Measurements from ENCODE around the gene TRPV5. TPM values are rescaled to one million over a fixed set of nuclear protein-coding genes. Genes with fewer than 3 reads are reported as not detected.

Gene TRPV5
- total RNA-seq, 1 donor from 2014 or later = not detected

DNA sequence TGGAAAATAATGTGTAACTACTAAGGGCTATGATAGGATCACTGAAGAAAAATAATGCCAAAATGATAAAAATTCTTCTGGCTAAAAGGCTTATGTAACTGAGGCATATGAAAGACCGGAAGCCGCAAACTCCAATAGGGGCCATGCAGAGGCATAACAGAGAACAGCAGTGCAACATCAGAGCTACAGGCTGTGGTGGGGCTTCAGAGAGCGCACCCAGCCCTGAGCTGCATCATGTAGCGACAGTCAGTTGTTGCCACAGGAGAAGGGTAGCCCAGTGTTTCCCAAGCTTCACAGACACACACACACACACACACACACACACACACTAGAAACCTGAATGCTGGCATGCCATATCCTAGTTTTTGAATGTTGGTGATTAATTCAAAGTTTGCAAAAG is 15.1 kb upstream of the TRPV5 start:
- no peaks in the 10 kb centered on the region for H3K9me3 ChIP-seq
- no peak overlapping the region for H3K27ac ChIP-seq
- DNase-seq (no peak), ATAC-seq (no peak)
- no peaks in the 10 kb centered on the region for H3K27me3 ChIP-seq (ENCODE audit: low read depth)
- no peaks in the 10 kb centered on the region for H3K4me1 ChIP-seq
- intact Hi-C loops (cut with DNase I) = no loop called here
- H3K36me3 ChIP-seq = no peaks in the 10 kb centered on the region
- TF ChIP-seq, protein P1, sequence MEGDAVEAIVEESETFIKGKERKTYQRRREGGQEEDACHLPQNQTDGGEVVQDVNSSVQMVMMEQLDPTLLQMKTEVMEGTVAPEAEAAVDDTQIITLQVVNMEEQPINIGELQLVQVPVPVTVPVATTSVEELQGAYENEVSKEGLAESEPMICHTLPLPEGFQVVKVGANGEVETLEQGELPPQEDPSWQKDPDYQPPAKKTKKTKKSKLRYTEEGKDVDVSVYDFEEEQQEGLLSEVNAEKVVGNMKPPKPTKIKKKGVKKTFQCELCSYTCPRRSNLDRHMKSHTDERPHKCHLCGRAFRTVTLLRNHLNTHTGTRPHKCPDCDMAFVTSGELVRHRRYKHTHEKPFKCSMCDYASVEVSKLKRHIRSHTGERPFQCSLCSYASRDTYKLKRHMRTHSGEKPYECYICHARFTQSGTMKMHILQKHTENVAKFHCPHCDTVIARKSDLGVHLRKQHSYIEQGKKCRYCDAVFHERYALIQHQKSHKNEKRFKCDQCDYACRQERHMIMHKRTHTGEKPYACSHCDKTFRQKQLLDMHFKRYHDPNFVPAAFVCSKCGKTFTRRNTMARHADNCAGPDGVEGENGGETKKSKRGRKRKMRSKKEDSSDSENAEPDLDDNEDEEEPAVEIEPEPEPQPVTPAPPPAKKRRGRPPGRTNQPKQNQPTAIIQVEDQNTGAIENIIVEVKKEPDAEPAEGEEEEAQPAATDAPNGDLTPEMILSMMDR (IDR thresholded peaks at IDR 0.05) = no peak
- H3K4me3 ChIP-seq = no peak overlapping the region

DNA sequence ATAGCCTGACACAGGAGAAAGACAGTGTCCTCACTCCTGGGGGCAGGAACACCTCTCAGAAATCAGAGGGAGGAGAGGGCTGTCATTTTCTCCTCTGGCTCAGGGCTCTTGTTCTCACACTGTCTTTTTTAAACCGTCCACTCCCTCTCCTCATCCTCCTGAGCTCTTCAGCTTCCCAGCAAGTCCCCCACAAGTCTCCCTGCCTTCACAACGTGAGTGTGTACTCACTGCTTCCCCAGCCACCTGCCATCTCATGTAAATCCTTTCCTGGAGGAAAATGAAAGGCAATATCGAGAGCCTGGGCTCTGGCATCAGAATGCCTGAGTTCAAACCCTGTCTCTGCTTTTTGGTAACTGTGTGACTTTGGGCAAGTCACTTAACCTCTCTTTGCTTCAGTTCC is 11.5 kb upstream of the TRPV5 start:
- no peaks in the 10 kb centered on the region for H3K9me3 ChIP-seq
- no peak for DNase-seq
- no peaks in the 10 kb centered on the region for H3K4me1 ChIP-seq
- no peaks in the 10 kb centered on the region for H3K36me3 ChIP-seq
- H3K4me3 ChIP-seq = no peak overlapping the region
- intact Hi-C loops (cut with DNase I) = no loop called here
- H3K27ac ChIP-seq = no peak overlapping the region
- no peaks in the 10 kb centered on the region for H3K27me3 ChIP-seq (ENCODE audit: low read depth)
- TF ChIP-seq, protein P1 (IDR thresholded peaks at IDR 0.05) = no peak
- no peak for ATAC-seq

DNA sequence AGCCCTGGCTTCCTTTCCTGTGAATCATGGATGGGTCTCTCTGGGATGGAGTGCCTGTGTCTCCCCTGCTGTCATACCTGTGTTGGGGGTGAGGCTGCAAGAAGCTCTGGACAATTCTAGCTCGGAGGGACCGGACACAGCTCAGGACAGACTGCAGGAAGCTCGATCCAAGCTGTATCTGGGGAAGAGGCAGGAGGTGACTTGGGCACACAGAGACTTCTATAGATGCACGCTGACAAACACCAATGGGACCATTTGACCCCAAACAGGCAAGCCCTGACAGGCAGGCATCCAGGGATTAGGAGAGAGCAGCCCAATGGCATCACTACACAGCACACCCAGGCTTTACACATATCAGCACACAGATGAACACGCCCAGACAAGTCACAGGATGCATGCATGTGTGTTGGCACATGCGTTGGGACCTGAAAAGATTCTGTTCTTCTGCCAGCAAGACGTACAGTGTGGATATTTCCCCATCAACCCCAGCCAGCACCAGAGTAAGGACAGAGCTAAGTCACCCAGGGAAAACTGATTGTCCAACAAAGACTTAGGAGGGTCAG is 10.2 kb upstream of the TRPV5 start:
- DNase-seq (no peak), ATAC-seq (no peak)
- H3K27ac ChIP-seq = no peak overlapping the region
- no peaks in the 10 kb centered on the region for H3K4me1 ChIP-seq
- no peaks in the 10 kb centered on the region for H3K36me3 ChIP-seq
- TF ChIP-seq, protein P1 (IDR thresholded peaks at IDR 0.05) = no peak
- H3K27me3 ChIP-seq (ENCODE audit: low read depth) = no peaks in the 10 kb centered on the region
- H3K9me3 ChIP-seq = no peaks in the 10 kb centered on the region
- intact Hi-C loops (cut with DNase I) = no loop called here
- H3K4me3 ChIP-seq = no peak overlapping the region

DNA sequence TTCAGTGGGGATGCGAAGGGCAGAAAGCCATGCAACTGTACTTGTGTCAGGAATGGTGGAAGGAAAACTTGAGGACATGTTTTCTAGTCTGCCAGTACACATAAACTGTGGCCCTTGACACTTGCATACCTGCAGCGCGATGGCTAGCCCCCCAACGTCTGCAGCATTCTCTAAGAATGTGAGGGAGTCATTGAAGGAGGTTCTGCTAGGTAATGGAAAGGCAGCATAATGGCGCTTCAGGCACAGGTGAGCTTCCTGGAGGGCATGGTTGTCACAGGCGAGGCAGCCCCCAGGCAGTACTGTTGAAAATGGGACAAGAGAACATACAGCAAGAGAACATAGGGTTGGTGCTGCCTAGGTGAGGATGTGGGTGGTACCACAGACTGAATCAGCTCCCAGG is 9.2 kb upstream of the TRPV5 start:
- Histone ChIP-seq H3K27ac (no peak overlapping the region), H3K4me3 (no peak overlapping the region), H3K4me1 (no peaks in the 10 kb centered on the region), H3K9me3 (no peaks in the 10 kb centered on the region), H3K27me3 (ENCODE audit: low read depth) (no peaks in the 10 kb centered on the region), H3K36me3 (no peaks in the 10 kb centered on the region)
- DNase-seq = no peak
- no peak for ATAC-seq
- intact Hi-C loops (cut with DNase I) = no loop called here
- TF ChIP-seq, protein P1 (IDR thresholded peaks at IDR 0.05) = no peak

DNA sequence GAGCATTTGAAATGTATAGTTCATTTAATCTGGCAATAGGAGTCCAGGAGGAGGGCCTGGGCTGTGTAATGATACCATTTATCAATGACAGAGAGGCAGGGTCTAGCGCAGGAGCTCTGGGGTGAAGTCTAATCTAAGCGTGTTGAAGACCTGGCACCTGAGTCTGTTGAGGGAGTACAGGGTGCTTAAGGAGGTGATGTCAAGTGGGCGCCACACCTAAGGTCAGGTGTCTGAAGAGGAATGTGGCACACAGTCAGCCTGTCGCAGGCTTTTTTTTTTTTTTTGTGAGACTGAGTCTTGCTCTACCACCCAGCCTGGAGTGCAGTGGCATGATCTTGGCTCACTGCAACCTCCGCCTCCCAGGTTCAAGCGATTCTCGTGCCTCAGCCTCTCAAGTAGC is 8.0 kb upstream of the TRPV5 start:
- no peak overlapping the region for H3K4me3 ChIP-seq

More for the DNA sequence above, 8.0 kb upstream of the TRPV5 start:
- Histone ChIP-seq H3K9me3 (no peaks in the 10 kb centered on the region), H3K27me3 (ENCODE audit: low read depth) (no peaks in the 10 kb centered on the region), H3K4me1 (no peaks in the 10 kb centered on the region), H3K36me3 (no peaks in the 10 kb centered on the region), H3K27ac (no peak overlapping the region)
- ATAC-seq = peak in 1 of 2 donors; percentile 8
- DNase-seq = no peak
- intact Hi-C loops (cut with DNase I) = no loop called here
- TF ChIP-seq, protein P1 (IDR thresholded peaks at IDR 0.05) = no peak
